ENCODE results near the gene TRAFD1.

DNA sequence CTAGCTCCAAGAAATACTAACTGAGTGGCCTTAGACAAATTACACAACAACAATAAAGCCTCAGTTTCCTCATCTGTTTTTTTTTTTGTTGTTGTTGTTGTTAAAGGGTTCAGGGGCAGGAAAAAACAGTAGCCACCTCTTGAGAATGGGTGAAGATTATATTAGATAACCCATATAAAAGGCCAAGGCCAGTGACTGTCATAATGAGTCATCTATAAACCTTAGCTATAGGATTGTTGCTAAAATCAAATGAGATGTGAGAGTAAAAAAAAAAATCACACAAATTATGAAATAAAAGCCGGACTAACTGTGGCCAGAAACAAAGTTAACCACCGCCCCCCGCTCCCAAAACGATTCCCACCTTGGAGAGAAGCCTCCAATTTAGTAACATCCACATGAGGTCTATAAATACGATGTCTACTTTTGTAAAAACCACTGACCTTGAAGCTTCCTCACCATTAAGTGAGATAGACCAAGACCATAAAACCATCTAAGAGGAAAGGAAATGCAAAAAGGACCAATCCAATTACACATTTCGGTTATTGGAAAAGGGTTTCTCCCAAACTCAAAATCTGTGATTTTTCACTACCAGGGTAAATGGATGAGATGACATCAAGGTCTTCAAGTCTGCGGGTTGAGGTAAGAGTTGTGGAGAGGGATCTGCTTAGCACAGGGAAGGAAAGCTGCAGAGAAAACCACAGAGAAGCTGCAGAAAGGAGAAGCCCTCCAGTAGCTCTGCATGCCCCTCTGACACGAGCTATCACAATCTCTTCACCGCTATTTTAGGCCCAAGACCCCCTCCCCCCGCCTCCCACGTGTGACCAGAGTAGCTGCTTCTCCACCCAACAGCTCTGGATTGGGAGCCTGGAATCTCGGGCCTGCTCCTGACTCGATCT is 17.8 kb upstream of the TRAFD1 start:
- TF ChIP-seq, protein P1, sequence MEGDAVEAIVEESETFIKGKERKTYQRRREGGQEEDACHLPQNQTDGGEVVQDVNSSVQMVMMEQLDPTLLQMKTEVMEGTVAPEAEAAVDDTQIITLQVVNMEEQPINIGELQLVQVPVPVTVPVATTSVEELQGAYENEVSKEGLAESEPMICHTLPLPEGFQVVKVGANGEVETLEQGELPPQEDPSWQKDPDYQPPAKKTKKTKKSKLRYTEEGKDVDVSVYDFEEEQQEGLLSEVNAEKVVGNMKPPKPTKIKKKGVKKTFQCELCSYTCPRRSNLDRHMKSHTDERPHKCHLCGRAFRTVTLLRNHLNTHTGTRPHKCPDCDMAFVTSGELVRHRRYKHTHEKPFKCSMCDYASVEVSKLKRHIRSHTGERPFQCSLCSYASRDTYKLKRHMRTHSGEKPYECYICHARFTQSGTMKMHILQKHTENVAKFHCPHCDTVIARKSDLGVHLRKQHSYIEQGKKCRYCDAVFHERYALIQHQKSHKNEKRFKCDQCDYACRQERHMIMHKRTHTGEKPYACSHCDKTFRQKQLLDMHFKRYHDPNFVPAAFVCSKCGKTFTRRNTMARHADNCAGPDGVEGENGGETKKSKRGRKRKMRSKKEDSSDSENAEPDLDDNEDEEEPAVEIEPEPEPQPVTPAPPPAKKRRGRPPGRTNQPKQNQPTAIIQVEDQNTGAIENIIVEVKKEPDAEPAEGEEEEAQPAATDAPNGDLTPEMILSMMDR (IDR thresholded peaks at IDR 0.05), result no peak
- no peak for TF ChIP-seq POLR2A (IDR thresholded peaks at IDR 0.05)
